Loucy (cell line): ENCODE results near the gene C16orf95.

Experiments
- H2AFZ ChIP-seq: fragments of 200-600 bp; sonication (generic); 2 replicates; pipeline ENCODE4 v1.6.0; 2016; ENCODE audit warnings: antibody characterized with exemption, mild to moderate bottlenecking, low read length, moderate library complexity
- H3F3A ChIP-seq: fragments of 200-600 bp; 2 replicates; pipeline ENCODE4 v1.6.0; 2016; ENCODE audit warnings: antibody characterized with exemption, low read depth, mild to moderate bottlenecking
- H3K27me3 ChIP-seq: fragments of 200-600 bp; sonication (generic); 2 replicates; pipeline ENCODE4 v1.6.1; 2014; ENCODE audit warnings: low read length, mild to moderate bottlenecking; ENCODE audit not compliant: insufficient read depth, poor library complexity, severe bottlenecking
- H3K36me3 ChIP-seq: fragments of 200-600 bp; sonication (generic); 2 replicates; pipeline ENCODE4 v1.6.1; 2016; ENCODE audit warnings: low read length; ENCODE audit not compliant: insufficient read depth
- H3K4me1 ChIP-seq: fragments of 200-600 bp; sonication (generic); 2 replicates; pipeline ENCODE4 v1.5.1; 2014; ENCODE audit warnings: low read length, mild to moderate bottlenecking; ENCODE audit not compliant: insufficient read depth, poor library complexity, severe bottlenecking
- H3K4me2 ChIP-seq: fragments of 200-600 bp; sonication (generic); 2 replicates; pipeline ENCODE4 v1.6.0; 2014; ENCODE audit warnings: antibody characterized with exemption, low read length, low read depth, mild to moderate bottlenecking; ENCODE audit not compliant: poor library complexity, severe bottlenecking
- H3K4me3 ChIP-seq: fragments of 200-600 bp; sonication (generic); 2 replicates; pipeline ENCODE4 v1.5.1; 2014; ENCODE audit warnings: low read length, mild to moderate bottlenecking, mixed read lengths; ENCODE audit not compliant: poor library complexity, severe bottlenecking
- H3K79me2 ChIP-seq: fragments of 200-600 bp; sonication (generic); 2 replicates; pipeline ENCODE4 v1.6.1; 2014; ENCODE audit warnings: low read length; ENCODE audit not compliant: insufficient read depth
- H3K9ac ChIP-seq: fragments of 200-600 bp; sonication (generic); 2 replicates; pipeline ENCODE4 v1.6.0; 2014; ENCODE audit warnings: mild to moderate bottlenecking, low read depth, low read length, moderate library complexity; ENCODE audit not compliant: poor library complexity, severe bottlenecking
- H3K9me2 ChIP-seq: fragments of 200-600 bp; sonication (generic); replicated peaks from 2 replicates; pipeline ENCODE4 v1.6.1; 2016; ENCODE audit warnings: low read depth, low read length, mixed read lengths
- H3K9me3 ChIP-seq: fragments of 200-600 bp; sonication (generic); 2 replicates; pipeline ENCODE4 v1.6.1; 2014; ENCODE audit warnings: mild to moderate bottlenecking, antibody characterized with exemption, low read length, low read depth; ENCODE audit not compliant: insufficient read depth
- H4K20me1 ChIP-seq: fragments of 200-600 bp; sonication (generic); 2 replicates; pipeline ENCODE4 v1.6.0; 2014; ENCODE audit warnings: antibody characterized with exemption, low read length, mild to moderate bottlenecking; ENCODE audit not compliant: insufficient read depth, poor library complexity, severe bottlenecking
- CTCF ChIP-seq: fragments of 200-600 bp; sonication (generic); conservative IDR thresholded peaks from 2 replicates; pipeline ENCODE4 v1.5.1; 2014; ENCODE audit warnings: mild to moderate bottlenecking, antibody characterized with exemption, low read length
- EZH2phosphoT487 ChIP-seq: fragments of 200-600 bp; IDR thresholded peaks from 2 replicates; pipeline ENCODE4 v1.6.1; 2018; ENCODE audit warnings: antibody characterized with exemption, mild to moderate bottlenecking, moderate library complexity, borderline replicate concordance

The C16orf95 gene

GRCh38 chr16:87279094-87279658, 38.0 kb downstream of the C16orf95 start:
- Histone ChIP-seq H3K4me1 (peaks cover 10% of the 10 kb centered on the region), H3K36me3 (no peaks in the 10 kb centered on the region), H3K79me2 (no peaks in the 10 kb centered on the region), H3K27me3 (no peaks in the 10 kb centered on the region), H3K9me3 (no peaks in the 10 kb centered on the region), H3K4me3 (no peak overlapping the region), H3K4me2 (no peak overlapping the region), H4K20me1 (no peaks in the 10 kb centered on the region), H3K9ac (no peak overlapping the region), H2AFZ (no peak overlapping the region), H3F3A (no peaks in the 10 kb centered on the region), H3K9me2 (no peaks in the 10 kb centered on the region)
- no peak for TF ChIP-seq EZH2phosphoT487
- no peak for TF ChIP-seq CTCF

- H4K20me1 ChIP-seq, result no peaks in the 10 kb centered on the region
- H3K9me3 ChIP-seq, result no peaks in the 10 kb centered on the region
- H3K9ac ChIP-seq, result no peak overlapping the region
- H3K4me3 ChIP-seq, result no peak overlapping the region
- no peaks in the 10 kb centered on the region for H3K27me3 ChIP-seq
- TF ChIP-seq EZH2phosphoT487 (no peak), CTCF (peak; percentile 92)
- peaks cover 15% of the 10 kb centered on the region for H3K4me1 ChIP-seq
- no peaks in the 10 kb centered on the region for H3K36me3 ChIP-seq
- no peaks in the 10 kb centered on the region for H3K9me2 ChIP-seq
- H3F3A ChIP-seq, result no peaks in the 10 kb centered on the region
- H2AFZ ChIP-seq, result no peak overlapping the region
- H3K4me2 ChIP-seq, result no peak overlapping the region
- H3K79me2 ChIP-seq, result no peaks in the 10 kb centered on the region
Observed at GRCh38 chr16:87278191-87279093, 38.8 kb downstream of the C16orf95 start.

GRCh38 chr16:87276924-87277323, 40.3 kb downstream of the C16orf95 start:
- H3K4me1 ChIP-seq, result peaks cover 25% of the 10 kb centered on the region
- no peak overlapping the region for H3K4me3 ChIP-seq

More at GRCh38 chr16:87276924-87277323, 40.3 kb downstream of the C16orf95 start:
- Histone ChIP-seq H3K9me3 (no peaks in the 10 kb centered on the region), H2AFZ (no peak overlapping the region), H3F3A (no peaks in the 10 kb centered on the region), H3K27me3 (no peaks in the 10 kb centered on the region), H3K79me2 (no peaks in the 10 kb centered on the region), H3K4me2 (no peak overlapping the region), H3K9ac (no peak overlapping the region), H3K36me3 (no peaks in the 10 kb centered on the region), H4K20me1 (no peaks in the 10 kb centered on the region), H3K9me2 (no peaks in the 10 kb centered on the region)
- TF ChIP-seq EZH2phosphoT487 (no peak), CTCF (no peak)
